Stomach (tissue), 19 donors: Measurements from ENCODE around the gene C2CD4C. TPM values are rescaled to one million over a fixed set of nuclear protein-coding genes. Genes with fewer than 3 reads are reported as not detected.

Source experiments
- DNase-seq, 2 donors: peaks; one replicate each; pipeline versions ENCODE4 v3.0.0 to v3.0.0-alpha.2; 2013 to 2019
- H3K27ac ChIP-seq, 5 donors: fragments of 200-600 bp in 4 of 5; sonication (generic) in 4 of 5; one replicate each; pipeline ENCODE4 v1.5.1; 2013 to 2019; ENCODE audit warnings: mild to moderate bottlenecking in 1 of 5, moderate library complexity in 1 of 5
- H3K27me3 ChIP-seq, 3 donors: fragments of 200-600 bp; sonication (generic); one replicate each; pipeline ENCODE4 v1.5.1; 2017 to 2019; ENCODE audit warnings: mixed run types in 1 of 3
- H3K36me3 ChIP-seq, 4 donors: fragments of 200-600 bp; sonication (generic); 1 replicate in 3 of 4; 2 replicates in 1 of 4; pipeline ENCODE4 v1.5.1; 2016 to 2019
- H3K4me1 ChIP-seq, 4 donors: fragments of 200-600 bp; sonication (generic); one replicate each; pipeline ENCODE4 v1.5.1; 2016 to 2019
- H3K4me3 ChIP-seq, 4 donors: fragments of 200-600 bp; sonication (generic) in 3 of 4; one replicate each; pipeline ENCODE4 v1.5.1; 2016 to 2019; ENCODE audit warnings: mild to moderate bottlenecking in 1 of 4
- H3K9me3 ChIP-seq, 4 donors: fragments of 200-600 bp; sonication (generic); one replicate each; pipeline ENCODE4 v1.5.1; 2016 to 2019
- CTCF ChIP-seq, 7 experiments: fragments of 450-650 bp in 4 of 7; fragments of 200-600 bp in 3 of 7; sonication (generic) in 3 of 7; IDR thresholded peaks; one replicate each; pipeline ENCODE4 v1.5.1; 2016 to 2019; ENCODE audit warnings: antibody characterized with exemption in 7 of 7, control low read depth in 2 of 7, mild to moderate bottlenecking in 1 of 7
- EP300 ChIP-seq: sonication (generic); formaldehyde crosslinking; IDR thresholded peaks from one replicate; pipeline ENCODE4 v1.6.1; 2017; ENCODE audit warnings: antibody characterized with exemption
- POLR2A ChIP-seq, 4 donors: fragments of 450-650 bp; IDR thresholded peaks; one replicate each; pipeline ENCODE4 v1.6.1; 2016; ENCODE audit warnings: antibody characterized with exemption in 4 of 4, control low read depth in 2 of 4, mild to moderate bottlenecking in 1 of 4, moderate library complexity in 1 of 4
- POLR2AphosphoS5 ChIP-seq, 3 donors: sonication (generic); formaldehyde crosslinking; IDR thresholded peaks; one replicate each; pipeline ENCODE4 v1.6.1; 2016; ENCODE audit warnings: antibody characterized with exemption in 3 of 3
- WGBS, 5 donors: extraction: QIAGEN DNeasy Blood & Tissue Kit in 3 of 5; methylation state at CpG; one replicate each; pipeline versions ENCODE4 v1.1.5 to v1.1.7; 2013 to 2018; 5-methylcytosine and 5-hydroxymethylcytosine counted together
- intact Hi-C: fragments of 100-400 bp; cut with DNase I; formaldehyde crosslinking; loops from one replicate; pipeline ENCODE4 v1.15.1; 2023; ENCODE audit warnings: low total_unique reads
- long read RNA-seq, 10 donors: transcript quantifications; one replicate each; lab custom pipeline, GENCODE V29; 2026
- polyA plus RNA-seq, 3 donors: library from polyadenylated mRNA; stranded (reverse); fragments of 200-250 nt; gene quantifications; one replicate each; pipeline ENCODE4 v1.2.3, GENCODE V29; 2013
- total RNA-seq, 5 donors: library from RNA; depleted of rRNA; stranded (reverse); fragments of >200 nt; gene quantifications; one replicate each; pipeline versions ENCODE4 v1.1.0 to v1.2.3, GENCODE V29; 2014 to 2016
- donor health status: healthy with polysubstance abuse.
- donor health status: Bipolar disorder and iron deficiency.
- donor health status: healthy.

The C2CD4C gene, protein sequence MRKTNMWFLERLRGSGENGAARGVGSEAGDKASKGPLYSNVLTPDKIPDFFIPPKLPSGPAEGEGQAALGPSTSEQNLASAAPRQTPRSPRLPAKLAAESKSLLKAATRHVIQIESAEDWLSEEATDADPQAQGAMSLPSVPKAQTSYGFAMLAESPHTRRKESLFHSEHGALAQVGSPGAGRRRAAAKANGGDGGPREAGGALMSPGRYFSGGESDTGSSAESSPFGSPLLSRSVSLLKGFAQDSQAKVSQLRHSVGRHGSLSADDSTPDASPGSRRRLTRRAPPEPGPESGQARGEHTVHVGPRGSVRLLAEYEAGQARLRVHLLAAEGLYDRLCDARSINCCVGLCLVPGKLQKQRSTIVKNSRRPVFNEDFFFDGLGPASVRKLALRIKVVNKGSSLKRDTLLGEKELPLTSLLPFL
- 1 to 10 TPM in 1 of 5 donors, under 1 TPM in 1, not detected in 3; 0.73 to 9.3 TPM for total RNA-seq
- under 1 TPM; 0.31 to 0.61 (median 0.55) TPM for polyA plus RNA-seq
- long read RNA-seq, donor 1, partial matches to known transcripts, result 0 of 4 reads
- long read RNA-seq, donor 1, other reads (novel, unspliced or antisense), result 0 of 4 reads
- long read RNA-seq, donor 2, partial matches to known transcripts, result 0 of 2 reads
- long read RNA-seq, donor 2, other reads (novel, unspliced or antisense), result 0 of 2 reads
- long read RNA-seq, donor 3, result 0 reads
- long read RNA-seq, donor 4, result 0 reads
- long read RNA-seq, donor 5, result 0 reads
- long read RNA-seq, donor 6, result 0 reads
- long read RNA-seq, donor 7, partial matches to known transcripts, result 0 of 1 reads
- long read RNA-seq, donor 7, other reads (novel, unspliced or antisense), result 0 of 1 reads
- long read RNA-seq, donor 8, result 0 reads
- long read RNA-seq, donor 9, result 0 reads
- long read RNA-seq, donor 10, partial matches to known transcripts, result 0 of 1 reads
- long read RNA-seq, donor 10, other reads (novel, unspliced or antisense), result 0 of 1 reads

GRCh38 chr19:408902-409515 lies at the start of gene C2CD4C:
TSS of gene C2CD4C (minus strand) at chr19:409147. CDS start at chr19:408361, 786 bp downstream.
- H3K27ac ChIP-seq, result no peak within 1 kb of the TSS
- H3K36me3 ChIP-seq, result no peaks in the 10 kb centered on the region
- TF ChIP-seq POLR2AphosphoS5 (IDR thresholded peaks at IDR 0.05), result no peak
- TF ChIP-seq POLR2A (IDR thresholded peaks at IDR 0.05), result no peak
- TF ChIP-seq EP300, result no peak
- TF ChIP-seq CTCF (IDR thresholded peaks at IDR 0.05), result no peak
- H3K27me3 ChIP-seq, result peaks cover 5 to 91% (median 62%) of the 10 kb centered on the region in 3 donors
- DNase-seq, result peak in 1 of 2 donors; percentile 72
- no peaks in the 10 kb centered on the region for H3K9me3 ChIP-seq
- peak within 1 kb of the TSS; percentile 44 to 57 (median 51) for H3K4me3 ChIP-seq
- 0 to 1% (median 1%) methylated on average over 20 to 80 of the region's 80 CpGs for WGBS, 5 donors
- intact Hi-C loops, result no loop called here
- peaks cover 18 to 33% (median 29%) of the 10 kb centered on the region in 4 donors for H3K4me1 ChIP-seq

DNA sequence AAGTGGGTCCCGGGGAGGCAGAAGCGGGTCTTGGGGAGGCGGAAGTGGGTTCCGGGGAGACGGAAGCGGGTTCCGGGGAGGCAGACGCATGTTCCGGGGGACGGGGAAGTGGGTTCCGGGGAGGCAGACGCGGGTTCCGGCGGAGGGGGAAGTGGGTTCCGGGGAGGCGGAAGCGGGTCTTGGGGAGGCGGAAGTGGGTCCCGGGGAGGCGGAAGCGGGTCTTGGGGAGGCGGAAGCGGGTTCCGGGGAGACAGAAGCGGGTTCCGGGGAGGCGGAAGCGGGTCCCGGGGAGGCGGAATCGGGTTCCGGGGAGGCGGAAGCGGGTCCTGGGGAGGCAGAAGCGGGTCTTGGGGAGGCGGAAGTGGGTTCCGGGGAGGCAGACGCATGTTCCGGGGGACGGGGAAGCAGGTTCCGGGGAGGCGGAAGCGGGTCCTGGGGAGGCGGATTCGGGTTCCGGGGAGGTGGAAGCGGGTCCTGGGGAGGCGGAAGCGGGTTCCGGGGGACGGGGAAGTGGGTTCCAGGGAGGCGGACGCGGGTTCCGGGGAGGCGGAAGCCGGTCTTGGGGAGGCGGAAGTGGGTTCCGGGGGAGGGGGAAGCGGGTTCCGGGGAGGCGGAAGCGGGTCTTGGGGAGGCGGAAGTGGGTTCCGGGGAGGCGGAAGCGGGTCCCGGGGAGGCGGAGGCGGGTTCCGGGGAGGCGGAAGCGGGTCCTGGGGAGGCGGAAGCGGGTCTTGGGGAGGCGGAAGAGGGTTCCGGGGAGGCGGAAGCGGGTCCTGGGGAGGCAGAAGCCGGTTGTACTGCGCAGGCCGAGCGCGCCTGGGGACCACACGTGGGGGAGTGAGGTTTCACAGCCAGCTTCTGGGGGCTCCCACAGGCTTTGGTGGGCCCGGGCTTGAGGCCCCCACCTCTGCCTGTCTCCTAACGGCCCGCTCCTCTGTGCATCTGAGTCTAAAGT lies 49.4 kb upstream of the C2CD4C start:
- 92 to 98% (median 96%) methylated on average over 48 to 89 of the region's 89 CpGs for WGBS, 5 donors

GRCh38 chr19:457636-458035 lies 48.7 kb upstream of the C2CD4C start:
- no peaks in the 10 kb centered on the region for H3K9me3 ChIP-seq
- TF ChIP-seq EP300 (no peak), POLR2AphosphoS5 (IDR thresholded peaks at IDR 0.05) (no peak), POLR2A (IDR thresholded peaks at IDR 0.05) (no peak), CTCF (IDR thresholded peaks at IDR 0.05) (no peak)
- WGBS, 5 donors, result 92 to 98% (median 96%) methylated on average over 24 to 30 of the region's 30 CpGs
- no peak overlapping the region for H3K27ac ChIP-seq
- intact Hi-C loops, result no loop called here
- H3K27me3 ChIP-seq, result peaks cover 0 to 30% (median 14%) of the 10 kb centered on the region in 3 donors
- no peak overlapping the region for H3K4me3 ChIP-seq
- DNase-seq, result no peak
- H3K4me1 ChIP-seq, result peaks cover 19 to 32% (median 28%) of the 10 kb centered on the region in 4 donors
- H3K36me3 ChIP-seq, result peaks cover 0 to 13% (median 0%) of the 10 kb centered on the region in 4 donors

More for the DNA sequence above, 49.4 kb upstream of the C2CD4C start:
- Histone ChIP-seq H3K4me3 (no peak overlapping the region), H3K4me1 (peaks cover 19 to 32% (median 28%) of the 10 kb centered on the region in 4 donors), H3K36me3 (peaks cover 0 to 13% (median 0%) of the 10 kb centered on the region in 4 donors), H3K27ac (no peak overlapping the region), H3K9me3 (no peaks in the 10 kb centered on the region), H3K27me3 (peaks cover 0 to 32% (median 14%) of the 10 kb centered on the region in 3 donors)
- DNase-seq, result no peak
- TF ChIP-seq POLR2AphosphoS5 (IDR thresholded peaks at IDR 0.05) (no peak), POLR2A (IDR thresholded peaks at IDR 0.05) (no peak), CTCF (IDR thresholded peaks at IDR 0.05) (no peak), EP300 (no peak)
- intact Hi-C loops, result no loop called here
